Uterus (tissue), 4 donors: ENCODE data around the gene MLXIPL. TPM values are rescaled to one million over a fixed set of nuclear protein-coding genes. Genes with fewer than 3 reads are reported as not detected.

Source experiments
- DNase-seq, 2 donors: peaks; one replicate each; pipeline ENCODE4 v3.0.0-alpha.2; 2019 to 2020
- H3K27ac ChIP-seq, 2 donors: fragments of 200-600 bp; sonication (generic); 1 replicate in 1 of 2; 2 replicates in 1 of 2; pipeline ENCODE4 v1.5.1; 2016 to 2018
- H3K27me3 ChIP-seq, 2 donors: fragments of 200-600 bp; sonication (generic); one replicate each; pipeline ENCODE4 v1.5.1; 2018 to 2019; ENCODE audit warnings: control low read depth in 1 of 2
- H3K36me3 ChIP-seq, 2 donors: fragments of 200-600 bp; sonication (generic); one replicate each; pipeline ENCODE4 v1.5.1; 2019; ENCODE audit warnings: control low read depth in 1 of 2
- H3K4me1 ChIP-seq, 2 donors: fragments of 200-600 bp; sonication (generic); one replicate each; pipeline ENCODE4 v1.5.1; 2018 to 2019; ENCODE audit warnings: control low read depth in 1 of 2
- H3K4me3 ChIP-seq, 2 donors: fragments of 200-600 bp; sonication (generic); 1 replicate in 1 of 2; 2 replicates in 1 of 2; pipeline ENCODE4 v1.5.1; 2018 to 2019; ENCODE audit warnings: mild to moderate bottlenecking in 1 of 2
- H3K9me3 ChIP-seq, 2 donors: fragments of 200-600 bp; sonication (generic); one replicate each; pipeline ENCODE4 v1.5.1; 2019; ENCODE audit warnings: control low read depth in 1 of 2
- CTCF ChIP-seq, 4 experiments: fragments of 200-600 bp in 2 of 4; fragments of 450-650 bp in 2 of 4; sonication (generic) in 2 of 4; IDR thresholded peaks; one replicate each; pipeline ENCODE4 v1.5.1; 2016 to 2019; ENCODE audit warnings: antibody characterized with exemption in 4 of 4, mild to moderate bottlenecking in 2 of 4, moderate library complexity in 1 of 4
- POLR2A ChIP-seq, 2 donors: fragments of 450-650 bp; IDR thresholded peaks; one replicate each; pipeline ENCODE4 v1.6.1; 2016; ENCODE audit warnings: antibody characterized with exemption in 2 of 2, mild to moderate bottlenecking in 1 of 2, moderate library complexity in 1 of 2
- intact Hi-C: fragments of 100-400 bp; cut with DNase I; formaldehyde crosslinking; loops from one replicate; pipeline ENCODE4 v1.15.1; 2023; ENCODE audit warnings: low total_unique reads
- total RNA-seq, 4 donors: library from RNA; depleted of rRNA in 3 of 4; stranded (reverse); fragments of >200 nt in 3 of 4; gene quantifications; one replicate each; pipeline versions ENCODE4 v1.1.0 to v1.2.4, GENCODE V29; 2014 to 2023
- donor health status: DM: yes; HTN: yes; CAD: no.

Gene MLXIPL
- total RNA-seq, 4 donors from 2014 or later, result 1.7 to 1.9 TPM; not detected in 2

DNA sequence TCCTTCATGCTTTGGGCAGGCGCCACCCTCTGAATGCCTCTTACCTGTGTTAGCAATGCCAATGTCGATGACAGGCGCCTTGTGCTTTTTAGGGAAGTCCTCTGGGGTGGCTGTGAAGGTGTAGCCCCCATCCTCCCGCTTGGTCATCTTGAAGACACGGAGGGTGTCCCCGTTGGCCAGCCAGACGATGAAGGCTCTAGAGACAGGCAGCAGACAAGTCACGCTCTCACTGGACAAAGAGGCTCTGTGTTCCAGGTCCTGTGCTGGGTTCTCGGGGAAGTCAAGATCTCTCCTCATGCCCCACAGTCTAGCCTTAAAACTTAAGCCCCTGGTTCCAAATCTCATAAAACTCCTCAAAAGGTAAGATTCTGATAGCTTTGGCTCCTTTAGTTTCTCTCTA is 51.0 kb downstream of the MLXIPL start:
- intact Hi-C loops, result loop anchor here (10.0 kb wide), 1 partner anchor 48 kb away; the partner anchor contains the start of gene BAZ1B
- no peak for TF ChIP-seq POLR2A (IDR thresholded peaks at IDR 0.05)

GRCh38 chr7:73572767-73573186 is 51.5 kb downstream of the MLXIPL start:
- Histone ChIP-seq H3K27me3 (no peaks in the 10 kb centered on the region), H3K9me3 (no peaks in the 10 kb centered on the region), H3K36me3 (no peaks in the 10 kb centered on the region), H3K27ac (no peak overlapping the region), H3K4me3 (no peak overlapping the region), H3K4me1 (peaks cover 0 to 4% of the 10 kb centered on the region in 2 donors)
- intact Hi-C loops, result loop anchor here (10.0 kb wide), 1 partner anchor 48 kb away; the partner anchor contains the start of gene BAZ1B
- no peak for DNase-seq
- TF ChIP-seq CTCF (IDR thresholded peaks at IDR 0.05) (no peak), POLR2A (IDR thresholded peaks at IDR 0.05) (no peak)

More for the DNA sequence above, 51.0 kb downstream of the MLXIPL start:
- no peaks in the 10 kb centered on the region for H3K36me3 ChIP-seq
- H3K4me1 ChIP-seq, result peaks cover 0 to 4% of the 10 kb centered on the region in 2 donors
- H3K27me3 ChIP-seq, result no peaks in the 10 kb centered on the region
- H3K27ac ChIP-seq, result no peak overlapping the region
- no peak for DNase-seq
- H3K9me3 ChIP-seq, result no peaks in the 10 kb centered on the region
- no peak overlapping the region for H3K4me3 ChIP-seq

GRCh38 chr7:73570977-73571376 is 53.3 kb downstream of the MLXIPL start:
- no peak for DNase-seq
- Histone ChIP-seq H3K27me3 (no peaks in the 10 kb centered on the region), H3K9me3 (no peaks in the 10 kb centered on the region), H3K36me3 (no peaks in the 10 kb centered on the region), H3K4me3 (no peak overlapping the region), H3K4me1 (no peaks in the 10 kb centered on the region), H3K27ac (no peak overlapping the region)
- intact Hi-C loops, result loop anchor here (10.0 kb wide), 1 partner anchor 46 kb away; the partner anchor contains the start of gene BAZ1B
- TF ChIP-seq CTCF (IDR thresholded peaks at IDR 0.05) (no peak), POLR2A (IDR thresholded peaks at IDR 0.05) (no peak)

DNA sequence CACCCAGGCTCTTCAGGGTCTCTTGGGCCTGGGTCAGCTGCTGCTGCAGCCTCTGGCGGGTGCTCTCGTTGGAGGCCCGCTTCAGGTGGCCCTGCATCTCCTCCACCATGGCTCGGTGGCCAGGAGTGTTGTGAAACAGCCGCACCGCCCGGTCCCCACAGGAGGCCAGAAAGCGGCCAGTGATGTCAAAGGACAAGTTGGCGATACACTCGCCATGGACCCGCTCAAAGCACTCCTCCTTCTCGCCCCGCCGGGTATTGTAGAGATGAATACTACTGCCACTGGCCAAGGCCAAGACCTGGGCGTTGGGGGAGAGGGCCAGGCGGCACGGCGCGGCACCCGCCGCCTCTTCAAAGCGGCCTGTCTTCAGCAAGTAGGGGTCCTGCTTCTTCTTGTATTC is 53.8 kb downstream of the MLXIPL start:
- Histone ChIP-seq H3K9me3 (no peaks in the 10 kb centered on the region), H3K36me3 (no peaks in the 10 kb centered on the region), H3K4me3 (no peak overlapping the region), H3K4me1 (no peaks in the 10 kb centered on the region), H3K27ac (no peak overlapping the region), H3K27me3 (no peaks in the 10 kb centered on the region)
- TF ChIP-seq POLR2A (IDR thresholded peaks at IDR 0.05) (no peak), CTCF (IDR thresholded peaks at IDR 0.05) (no peak)
- no peak for DNase-seq
- intact Hi-C loops, result loop anchor here (10.0 kb wide), 1 partner anchor 46 kb away; the partner anchor contains the start of gene BAZ1B

- Histone ChIP-seq H3K9me3 (no peaks in the 10 kb centered on the region), H3K4me3 (no peak overlapping the region), H3K4me1 (no peaks in the 10 kb centered on the region), H3K27me3 (no peaks in the 10 kb centered on the region), H3K27ac (no peak overlapping the region), H3K36me3 (no peaks in the 10 kb centered on the region)
- intact Hi-C loops, result no loop called here
- no peak for DNase-seq
- TF ChIP-seq CTCF (IDR thresholded peaks at IDR 0.05) (no peak), POLR2A (IDR thresholded peaks at IDR 0.05) (no peak)
Measured at GRCh38 chr7:73569042-73569608, 55.2 kb downstream of the MLXIPL start.
